HepG2 (cell line): ENCODE data around the gene ANKRD12. TPM values are rescaled to one million over a fixed set of nuclear protein-coding genes. Genes with fewer than 3 reads are reported as not detected.
A peak's percentile ranks its signal among the peaks of the same experiment; 100 is the strongest.

Source experiments
- AHR ChIP-seq: IDR thresholded peaks from 2 replicates; pipeline ENCODE4 v1.6.1; 2018; ENCODE audit warnings: missing genetic modification reagents, missing compliant biosample characterization
- CAMTA2 ChIP-seq: sonication (generic); formaldehyde crosslinking; IDR thresholded peaks from 2 replicates; pipeline ENCODE4 v1.4.0; 2020; ENCODE audit warnings: mild to moderate bottlenecking, missing genetic modification reagents, borderline replicate concordance
- CEBPG ChIP-seq: IDR thresholded peaks from 2 replicates; pipeline ENCODE4 v1.6.1; 2016
- ETV6 ChIP-seq: sonication (generic); formaldehyde crosslinking; conservative IDR thresholded peaks from 2 replicates; pipeline ENCODE4 v1.4.0; 2020; ENCODE audit warnings: missing genetic modification reagents
- HDAC2 ChIP-seq: sonication (generic); formaldehyde crosslinking; IDR thresholded peaks from 2 replicates; pipeline ENCODE4 v1.4.0; 2020; ENCODE audit warnings: missing genetic modification reagents
- KDM3A ChIP-seq: IDR thresholded peaks from 2 replicates; pipeline ENCODE4 v1.6.1; 2018; ENCODE audit warnings: low read depth, missing compliant biosample characterization
- MAFF ChIP-seq: IDR thresholded peaks from 2 replicates; pipeline ENCODE4 v1.6.1; 2011; ENCODE audit warnings: low read depth, low read length, improper control_type of control experiment
- NCOA1 ChIP-seq: sonication (generic); formaldehyde crosslinking; IDR thresholded peaks from 2 replicates; pipeline ENCODE4 v1.9.0; 2021; ENCODE audit warnings: missing genetic modification reagents
- NCOA5 ChIP-seq: sonication (generic); formaldehyde crosslinking; IDR thresholded peaks from 2 replicates; pipeline ENCODE4 v1.4.0; 2020; ENCODE audit warnings: missing genetic modification reagents
- NFKB2 ChIP-seq: sonication (generic); formaldehyde crosslinking; IDR thresholded peaks from 2 replicates; pipeline ENCODE4 v1.4.0; 2020; ENCODE audit warnings: missing genetic modification reagents, borderline replicate concordance
- POLR2A ChIP-seq, 2 experiments: IDR thresholded peaks; 2 replicates each; pipeline ENCODE4 v1.6.1; 2011; ENCODE audit warnings: low read depth in 2 of 2, low read length in 2 of 2, mild to moderate bottlenecking in 1 of 2, moderate library complexity in 1 of 2; ENCODE audit not compliant: insufficient read depth in 1 of 2
- RBFOX2 ChIP-seq: fragments of 200-400 bp; formaldehyde crosslinking; IDR thresholded peaks from 2 replicates; pipeline ENCODE4 v1.6.1; 2017; ENCODE audit warnings: low read depth, mild to moderate bottlenecking, low read length
- SMARCE1 ChIP-seq: fragments of 450-650 bp; IDR thresholded peaks from 2 replicates; pipeline ENCODE4 v1.6.1; 2017; ENCODE audit warnings: borderline replicate concordance
- ZFP90 ChIP-seq: sonication (generic); formaldehyde crosslinking; IDR thresholded peaks from 2 replicates; pipeline ENCODE4 v1.8.0; 2022; ENCODE audit warnings: missing genetic modification reagents, mild to moderate bottlenecking, inconsistent platforms, borderline replicate concordance
- ZNF296 ChIP-seq: sonication (generic); formaldehyde crosslinking; conservative IDR thresholded peaks from 2 replicates; pipeline ENCODE4 v1.5.0; 2020; ENCODE audit warnings: mild to moderate bottlenecking, missing genetic modification reagents
- ZNF788 ChIP-seq: sonication (generic); formaldehyde crosslinking; IDR thresholded peaks from 2 replicates; pipeline ENCODE4 v1.5.0; 2020; ENCODE audit warnings: mild to moderate bottlenecking, missing genetic modification reagents, borderline replicate concordance
- ZNF790 ChIP-seq: sonication (generic); formaldehyde crosslinking; IDR thresholded peaks from 2 replicates; pipeline ENCODE4 v1.8.0; 2022; ENCODE audit warnings: missing genetic modification reagents, mild to moderate bottlenecking, borderline replicate concordance
- ZNF816 ChIP-seq: sonication (generic); formaldehyde crosslinking; IDR thresholded peaks from 2 replicates; pipeline ENCODE4 v1.8.0; 2022; ENCODE audit warnings: missing genetic modification reagents, mild to moderate bottlenecking, borderline replicate concordance
- ZSCAN29 ChIP-seq: sonication (generic); formaldehyde crosslinking; conservative IDR thresholded peaks from 2 replicates; pipeline ENCODE4 v1.4.0; 2020; ENCODE audit warnings: mild to moderate bottlenecking, missing genetic modification reagents
- polyA plus RNA-seq, 8 experiments: library from polyadenylated mRNA; depleted of rRNA in 3 of 8; stranded (reverse) in 7 of 8; unstranded in 1 of 8; fragments of >200 nt; fragmentation: Illumina TruSeq in 4 of 8; extraction: Trizol in 4 of 8; gene quantifications; 2 replicates each; pipeline versions ENCODE4 v1.2.1 to v1.2.3, GENCODE V29; 2011 to 2016; ENCODE audit warnings: low read depth in 4 of 8, missing spikeins in 1 of 8, mixed read lengths in 1 of 8; ENCODE audit not compliant: insufficient read depth in 1 of 8
- total RNA-seq, 5 experiments: library from RNA; depleted of rRNA; stranded (reverse); fragments of >200 nt; fragmentation: Illumina TruSeq; extraction: Trizol; gene quantifications; 2 replicates each; pipeline ENCODE4 v1.2.3, GENCODE V29; 2016; ENCODE audit warnings: low read depth in 1 of 5
- TF ChIP-seq, protein P1 (sequence below), 2 experiments: sonication (generic) in 1 of 2; formaldehyde crosslinking in 1 of 2; IDR thresholded peaks; 2 replicates each; pipeline versions ENCODE4 v1.5.1 to v1.6.1; 2011 to 2020; ENCODE audit warnings: borderline replicate concordance in 1 of 2, low read depth in 1 of 2, low read length in 1 of 2, mild to moderate bottlenecking in 1 of 2, missing genetic modification reagents in 1 of 2, moderate library complexity in 1 of 2
- TF ChIP-seq, protein P2 (sequence below): sonication (generic); formaldehyde crosslinking; conservative IDR thresholded peaks from 2 replicates; pipeline ENCODE4 v1.8.0; 2022; ENCODE audit warnings: low read depth, missing genetic modification reagents
- TF ChIP-seq, protein P3 (sequence below): sonication (generic); formaldehyde crosslinking; IDR thresholded peaks from 2 replicates; pipeline ENCODE4 v1.5.0; 2020; ENCODE audit warnings: missing genetic modification reagents, mild to moderate bottlenecking, borderline replicate concordance
- TF ChIP-seq, protein P4 (sequence below): IDR thresholded peaks from 2 replicates; pipeline ENCODE4 v1.6.1; 2016; ENCODE audit warnings: control low read depth
- TF ChIP-seq, protein P5 (sequence below): sonication (generic); formaldehyde crosslinking; IDR thresholded peaks from 2 replicates; pipeline ENCODE4 v1.8.0; 2023; ENCODE audit warnings: mild to moderate bottlenecking, missing genetic modification reagents

The ANKRD12 gene
- total and polyA plus RNA-seq, 2 of the 13 experiments (the other 11 are each of a cell fraction or from before 2014, with no cell fraction given), result 6.0 to 23.2 TPM

DNA sequence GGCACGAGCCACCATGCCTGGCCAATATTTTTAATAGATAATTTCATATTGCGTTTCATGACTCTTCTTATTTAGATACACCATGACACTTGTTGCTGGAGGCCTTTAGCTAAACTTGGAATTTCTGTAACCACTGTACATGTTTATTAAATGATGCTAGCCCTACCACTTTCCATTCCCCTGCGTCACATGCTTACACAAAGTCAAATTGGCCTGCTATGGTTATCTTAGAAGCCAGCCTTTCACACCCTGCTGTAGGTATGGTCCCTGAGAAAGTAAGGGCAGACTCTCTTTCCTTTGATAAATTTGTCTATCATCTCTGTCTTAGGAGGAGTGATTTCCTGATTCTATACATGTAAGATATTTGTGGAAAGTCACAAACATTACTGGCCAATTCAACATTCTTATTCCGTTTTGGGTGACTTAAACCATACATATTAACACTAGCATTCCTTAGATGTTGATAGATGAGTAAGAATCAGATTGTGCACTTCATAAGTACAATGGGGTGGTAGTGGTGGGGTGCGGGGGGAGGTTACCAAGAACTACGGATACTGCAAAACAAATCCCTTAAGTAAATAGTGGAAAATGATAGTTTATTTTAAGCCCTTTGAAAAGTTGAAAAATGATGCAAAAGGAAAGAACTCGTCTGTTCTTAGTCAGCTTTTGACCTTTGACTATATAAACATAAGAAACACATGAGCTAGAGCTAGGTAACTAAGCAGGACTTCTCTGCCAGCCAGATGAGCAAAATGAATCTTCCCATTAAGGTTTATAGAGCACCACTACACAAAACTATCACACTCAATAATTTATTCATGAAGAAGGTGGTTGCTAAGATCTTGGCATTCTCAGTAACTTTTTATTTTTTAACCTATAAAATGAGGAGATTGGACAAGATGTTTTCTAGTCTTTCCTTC is 42.0 kb upstream of the ANKRD12 start (continued):
- TF ChIP-seq, protein P1, sequence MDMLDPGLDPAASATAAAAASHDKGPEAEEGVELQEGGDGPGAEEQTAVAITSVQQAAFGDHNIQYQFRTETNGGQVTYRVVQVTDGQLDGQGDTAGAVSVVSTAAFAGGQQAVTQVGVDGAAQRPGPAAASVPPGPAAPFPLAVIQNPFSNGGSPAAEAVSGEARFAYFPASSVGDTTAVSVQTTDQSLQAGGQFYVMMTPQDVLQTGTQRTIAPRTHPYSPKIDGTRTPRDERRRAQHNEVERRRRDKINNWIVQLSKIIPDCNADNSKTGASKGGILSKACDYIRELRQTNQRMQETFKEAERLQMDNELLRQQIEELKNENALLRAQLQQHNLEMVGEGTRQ (IDR thresholded peaks at IDR 0.05; ENCODE audit: low read depth, low read length), result no peak
- TF ChIP-seq, protein P1 (CRISPR knock-in tag; IDR thresholded peaks at IDR 0.05; ENCODE audit: borderline replicate concordance), result no peak
- TF ChIP-seq NFKB2 (CRISPR knock-in tag) (no peak), ZSCAN29 (no peak), SMARCE1 (no peak), ZNF788 (no peak), CEBPG (CRISPR knock-in tag) (peak; percentile 67), KDM3A (CRISPR knock-in tag) (no peak), ZNF296 (CRISPR knock-in tag) (no peak), NCOA1 (CRISPR knock-in tag) (no peak), ZNF816 (no peak), ZFP90 (no peak), AHR (CRISPR knock-in tag) (no peak), RBFOX2 (peak; percentile 53; the same call in 1 of the 2 replicates), CAMTA2 (CRISPR knock-in tag) (no peak), HDAC2 (CRISPR knock-in tag) (peak; percentile 26; the same call in 1 of the 2 replicates), MAFF (peak; percentile 20), ETV6 (CRISPR knock-in tag) (no peak), POLR2A (IDR thresholded peaks at IDR 0.05; ENCODE audit: insufficient read depth in 1 of 2, low read depth in 2 of 2, low read length in 2 of 2) (no peak), ZNF790 (CRISPR knock-in tag) (no peak), NCOA5 (no peak)
- TF ChIP-seq, protein P2, sequence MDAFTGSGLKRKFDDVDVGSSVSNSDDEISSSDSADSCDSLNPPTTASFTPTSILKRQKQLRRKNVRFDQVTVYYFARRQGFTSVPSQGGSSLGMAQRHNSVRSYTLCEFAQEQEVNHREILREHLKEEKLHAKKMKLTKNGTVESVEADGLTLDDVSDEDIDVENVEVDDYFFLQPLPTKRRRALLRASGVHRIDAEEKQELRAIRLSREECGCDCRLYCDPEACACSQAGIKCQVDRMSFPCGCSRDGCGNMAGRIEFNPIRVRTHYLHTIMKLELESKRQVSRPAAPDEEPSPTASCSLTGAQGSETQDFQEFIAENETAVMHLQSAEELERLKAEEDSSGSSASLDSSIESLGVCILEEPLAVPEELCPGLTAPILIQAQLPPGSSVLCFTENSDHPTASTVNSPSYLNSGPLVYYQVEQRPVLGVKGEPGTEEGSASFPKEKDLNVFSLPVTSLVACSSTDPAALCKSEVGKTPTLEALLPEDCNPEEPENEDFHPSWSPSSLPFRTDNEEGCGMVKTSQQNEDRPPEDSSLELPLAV, result no peak
- TF ChIP-seq, protein P3, sequence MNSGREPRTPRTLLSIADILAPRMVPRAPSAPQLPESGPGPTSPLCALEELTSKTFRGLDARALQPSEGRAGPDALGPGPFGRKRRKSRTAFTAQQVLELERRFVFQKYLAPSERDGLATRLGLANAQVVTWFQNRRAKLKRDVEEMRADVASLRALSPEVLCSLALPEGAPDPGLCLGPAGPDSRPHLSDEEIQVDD (CRISPR knock-in tag), result no peak
- TF ChIP-seq, protein P4, sequence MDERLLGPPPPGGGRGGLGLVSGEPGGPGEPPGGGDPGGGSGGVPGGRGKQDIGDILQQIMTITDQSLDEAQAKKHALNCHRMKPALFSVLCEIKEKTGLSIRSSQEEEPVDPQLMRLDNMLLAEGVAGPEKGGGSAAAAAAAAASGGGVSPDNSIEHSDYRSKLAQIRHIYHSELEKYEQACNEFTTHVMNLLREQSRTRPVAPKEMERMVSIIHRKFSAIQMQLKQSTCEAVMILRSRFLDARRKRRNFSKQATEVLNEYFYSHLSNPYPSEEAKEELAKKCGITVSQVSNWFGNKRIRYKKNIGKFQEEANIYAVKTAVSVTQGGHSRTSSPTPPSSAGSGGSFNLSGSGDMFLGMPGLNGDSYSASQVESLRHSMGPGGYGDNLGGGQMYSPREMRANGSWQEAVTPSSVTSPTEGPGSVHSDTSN, result no peak
- TF ChIP-seq, protein P5, sequence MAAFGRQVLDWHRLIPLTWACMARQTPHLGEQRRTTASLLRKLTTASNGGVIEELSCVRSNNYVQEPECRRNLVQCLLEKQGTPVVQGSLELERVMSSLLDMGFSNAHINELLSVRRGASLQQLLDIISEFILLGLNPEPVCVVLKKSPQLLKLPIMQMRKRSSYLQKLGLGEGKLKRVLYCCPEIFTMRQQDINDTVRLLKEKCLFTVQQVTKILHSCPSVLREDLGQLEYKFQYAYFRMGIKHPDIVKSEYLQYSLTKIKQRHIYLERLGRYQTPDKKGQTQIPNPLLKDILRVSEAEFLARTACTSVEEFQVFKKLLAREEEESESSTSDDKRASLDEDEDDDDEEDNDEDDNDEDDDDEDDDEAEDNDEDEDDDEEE (CRISPR knock-in tag), result no peak
